Measurements from ENCODE around the gene RTTN. TPM values are rescaled to one million over a fixed set of nuclear protein-coding genes. Genes with fewer than 3 reads are reported as not detected.

RTTN gene
- total and polyA plus RNA-seq, 2 donors (not counting 3 experiments of a cell fraction or from before 2014, with no cell fraction given) = 3.1 to 17.4 TPM

- POLR2A ChIA-PET = no interaction called here
- H3K4me1 ChIP-seq (ENCODE audit: control insufficient read depth, extremely low read depth, insufficient read depth, low read length) = no peaks in the 10 kb centered on the region
- CTCF ChIA-PET = interaction anchor here (1.2 kb wide), 1 partner anchor 27 kb away, joined by 3 read pairs; no protein-coding TSS in a partner anchor
- FAIRE-seq = no peak
- H3K79me2 ChIP-seq (ENCODE audit: control insufficient read depth, insufficient read depth, low read length) = no peaks in the 10 kb centered on the region
- H3K4me3 ChIP-seq (replicated peaks in 1 of 3; ENCODE audit: insufficient read depth in 1 of 3, low read depth in 1 of 3, low read length in 3 of 3) = no peak overlapping the region
- no peak overlapping the region for H3K4me2 ChIP-seq (ENCODE audit: insufficient read depth, low read length)
- no peak for DNase-seq (ENCODE audit: low read depth, low spot score)
- TF ChIP-seq POLR2A (IDR thresholded peaks at IDR 0.05; ENCODE audit: low read depth, low read length) (no peak), FOS (IDR thresholded peaks at IDR 0.05; ENCODE audit: borderline replicate concordance, insufficient read depth, low read length) (no peak), JUN (IDR thresholded peaks at IDR 0.05; ENCODE audit: borderline replicate concordance, insufficient read depth, insufficient read length, low read depth) (no peak), POLR2AphosphoS5 (IDR thresholded peaks at IDR 0.05; ENCODE audit: insufficient read depth, low read depth, low read length) (no peak), GATA2 (IDR thresholded peaks at IDR 0.05; ENCODE audit: insufficient read depth, insufficient read length, low read depth, low read length) (no peak), MYC (IDR thresholded peaks at IDR 0.05; ENCODE audit: low read depth, low read length) (no peak), MAX (IDR thresholded peaks at IDR 0.05; ENCODE audit: insufficient read depth, insufficient read length) (no peak), EZH2 (IDR thresholded peaks at IDR 0.05; ENCODE audit: borderline replicate concordance, low read depth, low read length, severe bottlenecking) (no peak)
- TF ChIP-seq, protein P1, sequence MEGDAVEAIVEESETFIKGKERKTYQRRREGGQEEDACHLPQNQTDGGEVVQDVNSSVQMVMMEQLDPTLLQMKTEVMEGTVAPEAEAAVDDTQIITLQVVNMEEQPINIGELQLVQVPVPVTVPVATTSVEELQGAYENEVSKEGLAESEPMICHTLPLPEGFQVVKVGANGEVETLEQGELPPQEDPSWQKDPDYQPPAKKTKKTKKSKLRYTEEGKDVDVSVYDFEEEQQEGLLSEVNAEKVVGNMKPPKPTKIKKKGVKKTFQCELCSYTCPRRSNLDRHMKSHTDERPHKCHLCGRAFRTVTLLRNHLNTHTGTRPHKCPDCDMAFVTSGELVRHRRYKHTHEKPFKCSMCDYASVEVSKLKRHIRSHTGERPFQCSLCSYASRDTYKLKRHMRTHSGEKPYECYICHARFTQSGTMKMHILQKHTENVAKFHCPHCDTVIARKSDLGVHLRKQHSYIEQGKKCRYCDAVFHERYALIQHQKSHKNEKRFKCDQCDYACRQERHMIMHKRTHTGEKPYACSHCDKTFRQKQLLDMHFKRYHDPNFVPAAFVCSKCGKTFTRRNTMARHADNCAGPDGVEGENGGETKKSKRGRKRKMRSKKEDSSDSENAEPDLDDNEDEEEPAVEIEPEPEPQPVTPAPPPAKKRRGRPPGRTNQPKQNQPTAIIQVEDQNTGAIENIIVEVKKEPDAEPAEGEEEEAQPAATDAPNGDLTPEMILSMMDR (IDR thresholded peaks at IDR 0.05; ENCODE audit: extremely low read depth in 1 of 2, insufficient read depth in 1 of 2, low read depth in 1 of 2, low read length in 2 of 2) = no peak
- intact Hi-C loops (cut with micrococcal nuclease) (no loop called here), dilution Hi-C loops (cut with MboI; ENCODE audit: extremely low pct_ligation_motif_present, low sequenced_read_pairs) (no loop called here)
- H3K9me3 ChIP-seq (replicated peaks; ENCODE audit: control insufficient read depth, insufficient read depth, low read length) = no peaks in the 10 kb centered on the region
- H4K20me1 ChIP-seq (replicated peaks; ENCODE audit: control insufficient read depth, extremely low read depth, insufficient read depth, low read length) = no peaks in the 10 kb centered on the region
- H3K27me3 ChIP-seq (ENCODE audit: control insufficient read depth in 2 of 2, insufficient read depth in 2 of 2, low read length in 2 of 2) = no peaks in the 10 kb centered on the region
- H3K9me1 ChIP-seq (replicated peaks; ENCODE audit: control insufficient read depth, extremely low read depth, insufficient read depth, low read length) = no peaks in the 10 kb centered on the region
- H3K9ac ChIP-seq (replicated peaks; ENCODE audit: extremely low read depth, insufficient read depth, low read length) = no peak overlapping the region
- no peak overlapping the region for H2AFZ ChIP-seq (ENCODE audit: low read depth, low read length)
- no peak overlapping the region for H3K27ac ChIP-seq (ENCODE audit: insufficient read depth, low read depth, low read length)
- no peaks in the 10 kb centered on the region for H3K36me3 ChIP-seq (ENCODE audit: control insufficient read depth in 2 of 2, extremely low read depth in 1 of 2, insufficient read depth in 2 of 2, low read length in 2 of 2)
- BruUV-seq (replicated peaks) = no TSS peak
Observed at GRCh38 chr18:70059684-70060083, 145.8 kb downstream of the RTTN start.
